Medulla oblongata (tissue), 1 donor: ENCODE results near the gene TXNRD3.
"Not testable (repeated sequence)": the region's sequence is repeated elsewhere in the genome, so short reads cannot be mapped to it uniquely, and the experiment has no call there.

Source experiments
- DNase-seq: peaks from one replicate; pipeline ENCODE4 v3.0.0-alpha.2; 2015; ENCODE audit errors: extremely low spot score

TXNRD3 gene

DNA sequence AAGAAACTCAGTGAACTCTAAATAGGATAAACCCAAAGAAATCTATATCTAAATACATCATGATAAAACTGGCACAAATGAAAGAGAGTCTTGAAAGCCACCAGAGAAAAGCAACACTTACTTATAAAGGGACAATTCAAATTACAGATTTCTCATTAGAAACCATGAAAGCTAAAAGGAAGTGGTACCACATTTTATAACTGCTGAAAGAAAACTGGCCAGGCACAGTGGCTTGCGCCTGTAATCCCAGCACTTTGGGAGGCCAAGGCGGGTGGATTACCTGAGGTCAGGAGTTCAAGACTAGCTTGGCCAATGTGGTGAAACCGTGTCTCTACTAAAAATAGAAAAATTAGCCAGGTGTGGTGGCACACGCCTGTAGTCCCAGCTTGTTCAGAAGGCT is 59.4 kb downstream of the TXNRD3 start:
- DNase-seq: not testable (repeated sequence)

DNA sequence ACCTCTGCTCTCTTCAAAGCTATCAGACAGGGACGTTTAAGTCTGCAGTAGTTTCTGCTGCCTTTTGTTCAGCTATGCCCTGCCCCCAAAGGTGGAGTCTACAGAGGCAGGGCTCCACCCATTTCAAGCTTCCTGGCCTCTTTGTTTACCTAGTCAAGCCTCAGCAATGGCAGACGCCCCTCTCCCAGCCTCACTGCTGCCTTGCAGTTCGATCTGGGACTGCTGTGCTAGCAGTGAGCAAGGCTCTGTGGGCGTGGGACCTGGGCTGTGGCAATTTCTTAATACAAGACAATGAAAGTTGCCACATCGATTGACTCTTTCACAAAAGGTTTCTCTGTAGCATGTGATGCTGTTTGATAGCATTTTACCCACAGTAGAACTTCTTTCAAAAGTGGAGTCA is 63.4 kb downstream of the TXNRD3 start:
- not testable (repeated sequence) for DNase-seq

DNA sequence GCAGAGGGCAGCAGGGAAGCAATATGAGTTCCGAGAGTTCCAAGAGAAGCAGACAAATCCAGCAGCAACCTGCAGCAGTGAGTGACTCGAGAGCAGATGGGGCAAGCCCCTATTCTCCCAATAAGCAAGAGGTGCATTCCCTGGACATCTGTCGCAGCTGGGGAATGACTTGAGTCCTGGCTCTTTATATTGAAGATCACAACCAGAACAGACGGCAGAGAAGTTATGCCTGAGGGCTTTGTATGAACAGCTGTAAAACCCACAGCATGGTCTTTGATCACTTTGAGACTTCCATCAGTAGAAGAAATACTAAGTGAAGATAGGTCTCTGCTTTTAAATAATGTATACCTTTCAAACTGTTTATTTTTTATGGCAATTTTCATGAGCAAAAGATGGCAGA is 72.6 kb downstream of the TXNRD3 start:
- no peak for DNase-seq

DNA sequence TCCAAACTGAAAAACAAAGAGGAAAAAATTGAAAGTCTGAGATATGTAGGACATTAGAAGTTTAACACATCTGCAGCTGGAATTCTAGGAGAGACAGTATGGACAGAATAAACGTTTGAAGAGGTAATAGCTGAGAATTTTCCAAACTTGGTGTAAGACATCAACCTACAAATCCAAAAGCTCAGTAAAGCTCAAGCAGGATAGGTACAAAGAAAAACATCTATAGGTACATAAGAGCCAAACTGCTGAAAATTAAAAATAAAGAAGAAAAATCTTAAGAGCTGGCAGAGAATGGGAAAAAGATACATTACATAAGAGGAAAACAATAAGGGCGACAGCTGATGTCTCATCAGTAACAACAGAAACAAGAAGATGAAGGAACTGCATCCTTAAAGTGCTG is 73.4 kb downstream of the TXNRD3 start:
- DNase-seq: no peak

DNA sequence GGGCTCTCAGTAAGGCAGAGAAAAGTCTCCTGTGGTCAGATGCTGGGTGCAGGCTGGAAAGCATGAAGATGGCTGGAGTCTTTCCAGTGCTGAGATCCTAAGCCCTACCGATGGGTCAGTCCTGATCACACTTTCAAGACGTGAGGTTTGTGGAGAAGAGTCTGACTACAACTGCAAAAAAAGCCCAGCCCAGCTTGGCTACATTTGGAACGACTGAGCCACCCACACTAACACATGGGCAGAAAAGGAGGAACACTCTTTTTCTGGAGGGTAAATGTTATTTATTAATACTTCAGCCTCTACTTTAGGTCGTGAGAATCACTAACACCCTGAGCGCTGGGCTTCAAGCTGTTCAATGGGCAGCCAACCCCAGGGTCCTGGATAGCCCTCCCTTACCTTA is 74.2 kb downstream of the TXNRD3 start:
- DNase-seq: no peak

DNA sequence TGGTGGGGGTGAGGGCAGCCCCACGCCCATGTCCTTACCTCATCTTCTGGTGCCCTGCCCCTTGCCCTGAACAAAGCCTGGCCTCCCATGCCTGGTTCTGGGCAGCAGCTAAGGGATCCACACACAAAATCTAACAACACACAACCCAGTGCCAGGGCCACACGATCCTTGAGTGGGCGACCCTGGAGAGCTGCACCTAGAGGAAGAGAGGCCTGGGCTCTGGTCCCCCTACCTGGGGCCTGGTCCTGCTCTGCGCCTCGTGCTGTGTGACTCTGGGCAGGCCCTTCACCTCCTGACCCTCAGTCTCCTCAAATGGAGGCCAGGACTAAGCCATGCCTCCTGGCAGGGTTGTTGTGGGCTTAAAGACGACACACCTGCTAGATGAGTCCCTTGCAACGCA is 76.2 kb downstream of the TXNRD3 start:
- no peak for DNase-seq

DNA sequence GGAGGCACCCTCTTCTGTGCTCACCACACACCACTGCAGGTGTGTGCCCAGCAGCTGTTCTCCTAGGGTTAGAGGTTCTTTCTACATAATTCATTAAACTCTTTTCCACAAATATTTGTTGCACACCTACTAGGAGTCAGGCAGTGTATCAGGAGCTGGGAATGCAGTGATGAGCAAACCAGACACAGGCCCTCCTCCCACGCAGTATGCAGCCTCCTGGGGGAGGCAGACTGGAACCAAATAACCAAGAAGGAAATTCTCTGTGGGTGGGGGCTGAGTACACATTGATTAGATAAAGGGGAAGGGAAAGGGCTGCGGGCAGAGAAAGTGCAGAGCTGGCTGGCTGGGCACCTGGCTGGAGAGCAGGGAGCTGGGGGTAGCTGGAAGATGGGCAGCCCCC is 77.7 kb downstream of the TXNRD3 start:
- DNase-seq: no peak

DNA sequence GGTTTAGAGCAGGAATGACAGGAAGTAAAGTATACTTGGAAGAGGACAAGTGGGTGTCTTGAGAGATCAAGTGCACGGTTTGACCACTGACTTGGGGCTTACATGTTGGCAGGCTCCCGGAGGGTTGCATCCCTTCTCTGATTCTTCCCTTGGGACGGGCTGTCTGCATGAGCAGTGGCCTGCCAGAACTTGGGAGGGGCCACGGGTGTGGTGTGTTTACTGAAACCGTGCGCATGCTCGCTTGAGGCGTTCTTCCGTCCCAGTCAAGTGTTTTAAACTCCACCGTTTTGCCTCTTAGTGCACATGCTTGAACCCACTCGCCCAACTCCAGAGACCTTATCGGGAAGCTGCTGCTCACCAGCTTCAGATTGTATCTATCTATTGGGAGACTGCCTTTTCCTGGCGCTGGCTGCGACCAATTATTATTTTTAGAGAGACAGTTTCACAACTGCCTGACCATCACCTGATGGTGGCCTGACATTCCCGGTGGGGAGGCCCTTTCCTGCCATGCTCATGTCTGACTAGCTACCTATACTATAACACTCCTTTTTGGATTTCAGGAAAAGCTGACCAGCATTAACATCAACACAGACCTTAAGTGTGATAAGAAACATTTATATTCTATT is 81.3 kb downstream of the TXNRD3 start:
- no peak for DNase-seq

DNA sequence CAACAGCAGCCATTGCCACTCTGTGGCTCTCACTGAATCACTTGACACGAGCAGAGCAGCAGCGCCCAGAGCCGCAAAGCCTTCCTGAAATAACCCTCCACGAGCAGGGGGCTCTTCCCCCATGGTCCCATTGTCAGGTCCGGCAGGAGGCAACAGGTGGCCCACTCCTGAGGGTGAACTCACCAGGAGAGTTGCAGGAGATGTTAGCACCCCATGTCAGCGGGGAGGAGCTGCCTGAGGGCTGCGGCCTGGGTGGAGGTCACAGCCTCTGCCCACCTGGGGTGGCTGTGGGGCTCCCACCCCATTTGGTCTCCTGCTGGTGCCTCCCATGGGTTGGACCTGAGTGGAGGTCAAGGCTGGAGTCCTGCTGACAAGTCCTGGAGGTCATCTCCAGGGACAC is 83.8 kb downstream of the TXNRD3 start:
- no peak for DNase-seq

DNA sequence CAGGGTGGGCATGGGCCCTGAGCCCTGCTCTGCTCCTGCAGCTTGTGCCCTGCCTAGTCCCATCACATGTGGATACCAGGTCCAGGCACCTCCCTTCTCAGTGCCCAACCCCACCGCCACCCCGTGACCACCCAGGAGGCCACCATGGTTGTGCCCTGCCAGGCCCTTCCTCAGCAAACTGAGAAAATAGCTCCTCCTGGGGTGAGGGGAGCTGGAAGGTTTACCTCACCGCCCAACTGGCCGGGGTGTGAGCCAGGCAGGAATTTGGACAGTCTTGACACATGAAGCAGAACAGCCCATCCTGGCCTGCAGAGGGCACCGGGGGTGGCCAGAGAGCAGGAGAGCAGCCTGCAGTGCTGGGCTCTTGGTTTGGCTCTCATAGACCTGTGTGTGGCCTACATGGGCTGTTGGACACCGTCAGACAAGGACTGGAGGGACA is 84.8 kb downstream of the TXNRD3 start:
- no peak for DNase-seq

DNA sequence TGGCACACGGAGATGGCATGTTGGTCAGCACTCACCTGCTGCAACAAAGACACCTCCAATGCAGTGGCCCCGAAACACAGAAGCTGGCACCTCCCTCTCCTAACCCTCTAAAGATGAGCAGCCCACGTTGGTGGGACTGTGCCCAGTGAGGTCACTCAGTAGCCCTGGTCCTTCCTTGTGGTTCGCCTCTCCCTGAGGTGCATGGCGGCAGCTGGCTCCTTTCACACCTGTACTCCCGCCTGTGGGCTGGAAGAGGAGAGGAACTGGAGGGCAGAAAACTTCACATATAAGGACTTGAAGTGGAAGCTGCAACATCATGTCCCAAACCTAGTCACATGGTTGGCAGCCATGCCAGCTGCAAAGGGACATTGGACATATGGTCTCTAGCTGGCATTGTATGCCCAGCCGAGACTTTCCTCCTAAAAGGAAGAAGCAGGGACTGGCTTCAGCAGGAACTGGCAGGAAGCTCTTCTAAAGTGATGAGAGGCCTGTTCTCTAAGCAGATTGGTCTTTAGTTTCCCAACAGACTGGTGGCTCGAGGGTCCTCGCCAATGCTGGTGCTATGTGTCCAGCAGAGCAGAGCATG is 85.4 kb downstream of the TXNRD3 start:
- DNase-seq: no peak

DNA sequence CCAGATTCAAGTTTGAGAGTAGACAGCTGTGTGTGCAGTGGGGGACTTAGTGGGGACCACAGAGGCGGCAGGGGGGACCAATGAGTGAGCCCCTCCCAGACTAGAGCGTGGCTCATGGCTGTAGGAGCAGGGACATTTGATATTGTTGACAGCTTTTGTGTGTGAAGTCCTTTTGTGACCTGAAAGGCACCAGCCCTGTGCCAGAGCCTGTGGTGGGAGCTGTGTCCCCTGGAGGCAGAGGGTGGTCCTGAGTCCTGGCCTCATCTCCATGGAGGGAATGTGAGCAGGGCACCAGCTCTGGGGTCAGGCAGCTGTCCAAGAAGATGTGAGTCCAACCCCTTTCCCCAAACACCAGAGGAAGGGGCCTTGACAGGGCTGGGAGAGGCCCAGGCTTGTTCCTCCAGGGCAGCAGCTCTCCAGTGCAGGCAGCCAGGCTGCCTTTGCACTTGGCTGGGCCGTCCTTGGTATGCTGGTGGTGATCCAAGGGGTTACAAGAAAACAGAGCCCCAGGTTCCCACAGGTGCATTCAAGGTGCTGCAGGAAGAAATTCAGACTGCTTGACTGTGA is 86.1 kb downstream of the TXNRD3 start:
- no peak for DNase-seq

DNA sequence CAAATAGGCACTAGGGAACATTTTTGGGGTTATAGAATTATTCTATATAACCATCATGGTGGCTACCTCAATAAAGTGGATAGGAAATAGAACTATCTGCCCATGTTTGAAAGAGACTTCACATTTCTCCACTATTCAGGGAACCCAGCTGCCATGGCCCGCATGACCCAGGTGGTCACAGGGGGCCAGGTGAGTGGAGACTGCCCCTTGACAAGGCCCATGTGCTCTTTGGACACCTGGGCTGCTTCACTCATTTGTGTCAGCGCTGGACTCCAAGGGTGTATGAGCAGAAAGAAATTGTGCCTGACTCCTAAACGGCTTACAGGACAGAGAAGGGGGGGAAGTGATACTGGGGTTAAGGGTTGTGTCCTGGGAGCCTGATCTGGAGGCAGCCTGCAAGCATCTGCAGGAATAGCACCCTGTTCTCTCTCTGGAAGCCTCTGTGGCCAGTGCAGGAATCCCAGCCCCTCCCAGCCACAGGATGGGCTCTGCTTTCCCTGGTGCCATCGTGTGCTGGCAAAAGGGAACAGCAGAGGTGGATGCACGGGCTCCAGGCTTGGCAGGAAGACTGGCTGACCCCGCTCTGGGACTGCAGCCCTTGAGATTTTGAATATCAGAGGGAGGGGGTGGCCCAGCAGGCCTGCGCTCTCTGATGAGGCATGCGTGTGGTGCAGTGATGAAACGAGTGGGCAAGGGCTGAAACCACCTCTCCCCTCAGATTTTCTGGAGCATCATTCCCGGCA is 87.1 kb downstream of the TXNRD3 start:
- DNase-seq: no peak

DNA sequence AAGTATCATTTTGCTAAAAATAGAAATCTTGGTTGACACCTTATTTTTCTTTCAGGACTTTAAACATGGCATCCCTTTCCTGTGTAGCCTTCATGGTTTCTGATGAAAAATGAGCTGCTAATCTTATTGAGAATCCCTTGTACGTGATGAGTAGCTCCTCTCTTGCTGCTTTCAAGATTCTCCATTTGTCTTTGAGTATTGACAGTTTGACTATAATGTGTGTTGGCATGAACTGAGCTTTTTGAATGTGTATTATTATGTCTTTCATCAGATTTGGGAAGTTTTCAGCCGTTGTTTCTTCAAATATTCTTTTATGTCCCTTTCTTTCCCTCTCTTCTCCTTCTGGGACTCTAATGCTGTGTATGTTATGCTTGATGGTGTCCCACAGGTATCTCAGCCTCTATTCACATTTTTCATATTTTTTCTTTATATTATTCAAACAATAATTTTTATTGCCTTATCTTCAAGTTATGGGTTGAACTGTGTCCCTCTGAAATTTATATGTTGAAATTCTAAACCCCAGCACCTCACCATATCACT is 92.1 kb downstream of the TXNRD3 start:
- DNase-seq: no peak

DNA sequence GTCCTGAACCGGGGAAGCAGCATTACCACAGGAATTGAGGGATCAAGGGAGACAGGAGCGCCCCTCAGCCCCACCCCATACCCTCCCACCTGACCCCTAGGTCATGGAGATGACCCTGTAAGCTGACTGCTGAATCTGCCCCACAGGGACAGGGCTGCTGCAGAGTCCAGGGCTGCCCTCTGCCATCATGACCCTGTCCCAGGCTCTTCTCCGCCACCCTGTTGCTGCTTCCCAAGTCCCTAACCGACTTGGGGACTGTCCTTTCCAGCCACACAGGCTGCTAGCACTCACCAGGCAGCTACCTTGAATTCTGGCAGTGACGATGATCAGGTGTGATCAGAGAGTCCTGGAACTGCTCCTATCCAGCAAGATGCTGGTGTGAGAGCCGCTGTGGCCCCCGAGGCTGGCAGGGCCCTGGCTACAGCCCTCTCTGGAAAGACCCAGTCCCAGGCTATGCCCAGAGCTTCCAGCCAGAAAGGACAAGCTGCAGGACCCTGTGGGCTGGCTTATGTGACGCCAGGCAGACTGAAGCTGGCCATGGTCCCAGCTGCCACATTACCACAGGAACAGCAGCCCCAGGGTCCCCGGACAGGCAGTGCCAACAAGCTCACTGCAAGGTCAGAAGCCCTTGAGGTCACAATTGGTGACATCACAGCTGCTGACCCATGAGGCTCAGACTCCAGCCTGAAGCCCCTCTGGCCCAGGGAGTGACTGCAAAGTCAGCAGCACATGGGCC is 96.4 kb downstream of the TXNRD3 start, which contains the start of gene C3orf22:
Gene C3orf22, minus strand, starts transcription at position 597 of the 736 bp plus-strand sequence. CDS start 5,542 bp downstream, outside the sequence.
- DNase-seq: no peak

DNA sequence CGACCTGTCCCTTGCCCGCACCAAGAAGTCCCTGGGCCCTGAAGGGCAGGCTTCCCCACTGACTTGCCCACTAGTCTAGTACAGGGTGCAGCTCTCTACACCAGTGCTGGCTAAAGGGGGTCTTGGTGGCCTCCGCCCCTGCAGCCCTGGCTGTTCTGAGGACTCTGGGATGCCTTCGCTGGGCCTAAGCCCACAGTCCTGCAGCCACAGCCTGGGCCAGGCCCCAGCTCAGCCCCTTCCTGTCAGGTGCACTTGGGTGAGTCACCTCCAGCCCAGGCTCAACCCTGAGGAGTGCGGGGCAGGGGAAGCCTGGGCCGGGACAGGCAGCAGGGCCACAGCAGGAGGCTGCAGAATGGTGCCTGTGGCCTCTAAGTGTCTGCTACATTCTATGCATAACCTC is 97.2 kb downstream of the TXNRD3 start:
- no peak for DNase-seq

DNA sequence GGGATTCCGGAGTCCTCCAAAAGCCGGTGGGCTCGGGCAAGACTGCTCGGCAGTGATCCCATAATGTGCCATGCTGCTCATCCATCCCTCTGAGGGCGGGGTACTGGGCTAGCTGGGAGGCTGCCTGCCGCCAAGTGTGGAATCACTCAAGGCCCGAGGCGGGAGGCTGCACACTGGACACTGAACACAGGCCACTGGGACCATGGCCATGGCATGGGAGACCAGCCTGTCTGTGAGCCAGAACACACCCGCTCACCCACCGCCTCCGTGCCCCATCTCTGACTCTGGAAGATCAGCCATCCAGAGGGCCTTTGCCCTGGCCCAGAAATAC is 97.5 kb downstream of the TXNRD3 start:
- DNase-seq: no peak
